NCI-H446 (cell line): ENCODE data around the gene HOXA3.

ENCODE experiments used
- DNase-seq, 2 experiments: peaks; one replicate each; lab custom pipeline; 2025; lab: John Stamatoyannopoulos, UW

HOXA3 gene

DNA sequence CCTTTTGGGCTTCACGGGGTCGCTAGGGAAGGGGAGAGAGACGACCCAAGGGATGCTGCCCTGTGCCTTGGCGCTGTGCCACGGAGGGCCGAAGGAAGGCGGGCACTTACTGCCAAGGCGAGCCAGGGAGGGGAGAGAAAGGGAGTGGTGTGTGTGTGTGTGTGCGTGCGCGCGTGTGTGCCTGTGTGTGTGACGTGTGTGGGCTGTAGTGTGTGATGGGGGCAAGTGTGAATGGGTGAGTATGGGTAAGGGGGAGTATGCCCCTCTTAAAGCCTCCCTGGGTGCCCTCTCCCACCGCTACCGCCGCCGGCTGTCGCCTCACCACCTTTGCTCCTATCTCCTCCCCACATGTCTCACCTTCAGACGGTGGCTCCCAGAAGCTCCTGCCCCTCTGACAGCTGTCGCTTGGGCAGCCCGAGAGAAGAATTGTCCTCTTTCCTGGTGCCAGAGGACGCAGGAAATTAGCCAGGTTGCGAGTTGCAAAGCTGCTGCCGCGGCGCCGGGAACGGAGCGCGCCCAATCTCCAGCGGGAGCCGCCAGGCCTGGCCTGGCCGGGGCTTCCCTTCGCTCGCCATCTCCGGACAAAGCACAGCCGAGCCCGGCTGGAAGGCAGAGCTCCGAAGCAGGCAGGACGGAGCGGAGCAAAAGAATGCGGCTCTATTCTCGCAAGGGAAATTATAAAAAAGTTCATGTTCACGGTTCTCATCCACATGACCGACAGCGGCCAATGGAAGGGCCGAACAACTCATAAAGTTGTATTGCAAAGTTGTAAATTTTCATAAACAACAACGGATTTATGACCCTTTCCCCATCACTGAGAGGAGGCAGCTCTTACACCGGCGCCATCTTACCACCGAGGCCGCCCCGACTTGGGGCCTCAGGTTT, at the start of gene HOXA3:
TSS of gene HOXA3 (minus strand) at position 653 of the 885 bp plus-strand sequence. CDS start 41,943 bp downstream, outside the sequence.
- DNase-seq = no peak

DNA sequence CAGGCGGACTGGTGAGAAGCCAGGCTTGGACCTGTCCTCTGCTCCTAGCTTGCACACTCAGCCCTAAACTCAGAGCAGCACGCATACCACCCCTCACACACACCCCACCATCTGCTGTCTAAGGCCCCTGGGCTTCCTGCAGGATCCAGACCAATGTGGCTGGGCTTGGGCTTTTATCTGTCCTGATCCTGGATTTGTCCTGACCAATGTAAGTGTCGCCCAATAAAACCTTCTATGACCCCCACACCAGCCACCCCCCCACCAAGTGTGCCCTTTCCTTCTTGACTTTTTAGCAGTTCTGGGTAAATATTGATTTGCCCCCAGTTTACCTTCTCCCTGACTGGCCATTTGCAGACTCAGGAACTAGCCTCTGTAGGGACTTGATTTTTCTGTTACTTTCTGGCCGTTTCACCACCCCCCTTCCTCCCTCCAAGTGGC, 49.2 kb upstream of the HOXA3 start:
- DNase-seq = no peak

DNA sequence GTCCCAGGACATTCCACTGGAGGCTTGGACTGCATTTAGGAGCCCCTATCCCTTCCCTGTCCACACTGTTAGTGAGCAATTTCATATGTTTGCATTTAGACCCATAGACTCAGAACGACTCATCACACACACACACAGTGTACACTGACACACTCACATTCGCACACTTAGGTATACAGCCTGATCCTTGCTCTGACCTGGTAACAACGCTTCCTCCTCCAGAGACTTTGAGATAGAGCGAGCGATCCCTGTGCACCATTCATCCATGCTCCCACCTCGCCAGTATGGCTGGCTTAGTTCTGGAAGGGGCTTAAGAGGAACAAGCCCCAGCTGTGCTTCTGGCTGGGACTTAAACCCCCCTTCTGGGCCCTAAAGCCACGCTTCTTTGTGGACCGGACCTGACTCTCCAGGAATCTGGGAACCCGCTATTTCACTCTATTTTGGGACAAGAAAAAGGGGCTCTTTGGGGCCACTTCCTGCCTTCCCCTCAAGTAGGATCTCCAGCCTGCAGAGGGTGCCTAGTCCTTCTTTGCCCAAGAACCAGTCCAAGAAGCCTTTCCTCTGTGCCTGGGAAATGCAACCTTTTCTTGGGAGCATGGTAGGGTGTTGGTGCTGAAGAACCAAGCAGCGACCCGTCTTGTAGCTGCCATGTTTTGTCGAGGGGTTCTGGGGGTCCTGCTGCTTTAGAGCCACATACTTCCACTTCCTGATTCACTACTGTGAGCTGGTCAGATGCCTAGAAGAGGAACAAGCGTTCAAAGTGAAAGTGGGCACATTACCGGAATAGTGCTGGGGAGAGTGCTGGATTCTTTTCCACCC, 48.6 kb upstream of the HOXA3 start:
- no peak for DNase-seq

DNA sequence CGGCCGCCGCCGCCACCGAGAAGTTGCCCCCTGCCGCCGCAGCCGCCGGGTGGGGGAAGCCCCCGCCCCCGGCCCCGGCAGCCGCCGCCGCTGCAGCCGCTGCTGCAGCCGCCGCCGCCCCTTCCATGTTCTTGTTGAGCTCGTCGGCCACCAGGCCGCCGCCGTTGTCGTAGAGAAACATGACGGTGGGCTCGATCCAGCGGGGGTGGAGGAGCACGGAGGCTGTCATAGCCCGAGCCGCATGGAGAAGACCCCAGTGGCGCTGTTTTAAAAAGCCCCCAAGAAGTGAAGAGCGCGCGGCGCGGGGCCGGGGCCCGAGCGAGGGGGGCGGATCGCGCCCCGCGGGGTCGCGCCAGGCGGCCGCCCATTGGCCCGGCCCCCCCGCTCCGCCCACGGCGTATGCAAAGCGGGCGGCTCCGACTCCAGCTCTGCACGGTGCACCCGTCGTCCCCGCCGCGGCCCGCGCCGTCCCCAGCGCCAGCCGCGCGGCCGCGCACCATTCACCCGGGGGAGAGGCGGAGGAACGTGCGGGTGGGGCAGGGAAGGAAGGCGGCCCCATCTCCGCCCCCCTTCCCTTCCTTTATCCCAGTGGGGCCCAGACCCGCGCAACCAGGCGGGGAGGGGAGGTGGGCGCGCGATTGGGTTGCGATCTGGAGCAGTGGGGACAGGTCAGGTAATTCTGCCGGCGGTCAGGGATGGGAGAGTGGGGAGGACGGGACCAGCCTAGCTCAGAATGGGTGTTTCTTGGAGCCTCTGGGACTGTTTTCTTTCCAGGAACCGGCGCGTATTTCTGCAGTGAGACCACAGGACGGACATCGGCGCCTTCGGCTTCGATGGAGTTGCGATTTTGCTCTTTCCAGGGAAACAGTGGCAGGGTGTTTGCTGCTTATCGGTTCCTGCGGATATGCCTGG, 47.7 kb upstream of the HOXA3 start, which contains the start of gene HOXA13:
TSS of gene HOXA13 (minus strand) at position 243 of the 912 bp plus-strand sequence. CDS start at position 229, 14 bp downstream.
- DNase-seq = peak in 1 of 2 experiments; percentile 59

DNA sequence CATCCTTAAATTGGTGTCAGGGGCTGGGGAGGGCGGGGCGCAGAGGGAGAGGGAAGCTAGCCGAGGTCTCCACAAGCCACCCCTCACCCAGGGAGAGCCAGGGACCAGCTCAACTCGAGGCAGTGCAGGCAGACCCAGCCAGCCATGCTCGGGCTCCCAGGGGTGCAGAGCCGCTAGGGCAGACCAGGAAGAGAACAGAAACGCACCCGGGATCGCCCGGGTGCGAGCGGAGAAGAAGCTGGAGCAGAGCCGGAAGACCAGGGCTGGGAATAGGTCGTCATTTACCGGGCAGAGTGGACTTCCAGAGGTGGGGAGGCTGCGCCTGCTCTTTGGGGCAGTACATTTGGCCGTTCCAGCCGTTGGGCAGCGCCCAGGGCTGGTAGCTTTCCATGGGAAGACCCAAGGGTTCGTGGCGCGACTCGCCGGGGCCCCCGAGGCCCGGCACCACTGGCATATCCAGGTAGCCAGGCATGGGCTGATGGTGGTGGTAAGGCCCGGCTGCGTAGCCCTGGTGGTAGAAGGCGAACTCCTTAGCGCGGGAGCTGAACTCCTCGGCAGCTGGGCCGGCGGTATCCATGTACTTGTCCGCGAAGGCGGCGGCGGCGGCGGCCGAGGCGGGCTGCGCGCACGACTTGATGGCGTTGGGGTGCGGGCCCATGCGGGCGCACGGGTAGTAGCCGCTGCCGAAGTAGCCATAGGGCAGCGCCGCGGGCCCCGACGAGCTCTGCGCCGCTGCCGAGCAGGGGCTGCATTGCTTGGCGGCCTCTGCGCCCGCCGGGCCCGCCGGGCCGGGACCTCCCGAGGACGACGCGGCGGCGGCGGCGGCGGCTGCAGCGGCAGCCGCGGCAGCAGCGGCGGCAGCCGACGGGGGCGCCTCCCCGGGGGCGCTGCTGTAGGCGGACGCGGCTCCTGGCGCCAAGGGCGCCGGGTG, 46.8 kb upstream of the HOXA3 start:
- DNase-seq = no peak

DNA sequence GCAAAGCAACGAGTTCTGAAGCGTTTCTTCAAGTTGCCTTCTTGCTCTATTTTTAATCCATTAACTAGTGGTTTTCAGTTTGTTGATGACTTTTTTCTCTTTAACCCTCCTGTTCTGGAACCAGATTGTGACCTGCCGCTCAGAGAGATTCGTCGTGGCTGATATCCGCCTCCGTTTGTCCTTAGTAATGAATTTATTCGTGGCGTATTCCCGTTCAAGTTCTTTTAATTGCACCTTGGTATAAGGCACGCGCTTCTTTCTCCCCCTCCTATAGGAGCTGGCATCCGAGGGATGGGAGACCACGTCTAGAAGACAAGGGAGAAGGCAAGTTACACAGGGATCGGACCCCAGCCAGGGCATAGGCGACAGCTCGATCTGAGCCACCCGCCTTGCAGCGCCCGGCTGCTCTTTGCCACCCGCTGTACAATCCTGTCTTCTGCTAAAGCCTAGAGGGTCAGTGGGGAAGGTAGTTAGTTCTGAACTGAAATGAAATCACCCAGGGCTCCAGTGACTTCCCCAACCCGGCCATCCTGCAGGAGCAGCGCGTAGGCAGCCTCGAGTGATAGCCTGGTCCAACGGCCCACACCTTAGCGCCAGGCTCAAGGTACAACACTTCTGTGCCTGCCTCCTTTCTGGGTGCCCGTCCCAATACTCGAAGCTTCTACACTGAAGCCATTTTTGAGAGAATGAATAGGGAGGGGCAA, 45.9 kb upstream of the HOXA3 start:
- no peak for DNase-seq

DNA sequence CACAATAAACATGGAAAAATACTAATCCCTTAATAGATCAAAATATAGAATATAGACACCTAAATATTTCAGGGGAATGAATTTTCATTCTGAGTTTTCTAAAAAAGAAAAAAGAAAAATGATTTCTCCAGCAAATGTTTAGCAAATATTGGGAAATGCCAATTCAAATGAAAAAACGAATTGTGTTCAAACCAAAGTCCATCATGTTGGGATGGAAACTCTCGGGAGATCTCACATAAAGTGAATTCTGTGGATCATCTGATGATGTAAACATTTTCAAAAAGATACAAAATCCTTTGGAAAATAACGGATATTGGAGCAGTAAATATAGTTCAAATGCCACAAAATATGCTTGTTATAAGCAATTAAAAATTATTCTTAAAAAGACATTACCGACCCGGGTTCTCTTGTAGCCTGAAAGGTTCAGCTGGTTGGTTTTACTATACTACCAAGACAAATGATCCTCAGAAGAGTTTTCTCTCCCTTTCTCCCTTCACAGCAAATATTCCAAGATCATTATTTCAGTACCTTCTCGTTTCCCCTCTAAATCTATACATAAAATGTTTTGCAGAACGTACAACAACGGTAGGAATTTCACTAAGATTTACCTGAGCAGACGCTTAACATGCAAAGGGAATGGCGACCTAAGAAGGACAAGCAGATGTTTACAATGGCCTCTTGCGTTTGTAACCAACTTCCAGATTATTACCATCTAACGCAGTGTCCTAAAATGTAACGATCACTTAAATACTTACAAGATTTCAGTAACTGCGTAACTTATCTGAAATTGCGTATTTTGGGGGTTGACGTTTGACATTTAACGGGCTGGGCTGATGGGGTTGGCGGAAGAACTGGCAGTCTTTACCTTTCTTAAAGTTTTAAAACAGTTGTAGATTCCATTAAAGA, 45.0 kb upstream of the HOXA3 start:
- no peak for DNase-seq

DNA sequence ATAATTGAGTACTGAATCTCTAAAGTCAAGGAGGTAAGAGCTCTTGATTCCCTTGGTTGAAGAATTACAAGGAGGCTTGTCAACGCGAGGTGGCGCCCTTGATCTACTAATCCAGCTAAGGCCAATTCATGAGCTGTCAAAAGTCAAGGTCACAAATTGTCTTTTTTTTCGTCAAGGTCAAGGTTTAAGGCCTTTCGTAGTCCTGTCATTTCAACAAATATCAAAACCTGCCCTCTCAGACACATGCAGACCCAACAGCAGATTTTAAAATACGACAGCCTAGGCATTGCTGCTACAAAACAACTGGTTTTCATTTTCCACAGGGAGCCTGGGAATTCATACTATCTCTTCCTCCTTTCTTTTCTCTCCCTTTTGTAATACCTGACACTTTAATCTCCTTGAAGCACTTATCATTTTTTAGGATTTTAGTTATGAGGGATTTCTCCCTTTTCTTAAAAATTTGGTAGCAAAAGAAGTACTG, 43.9 kb upstream of the HOXA3 start:
- DNase-seq = peak; percentile 44 to 79

DNA sequence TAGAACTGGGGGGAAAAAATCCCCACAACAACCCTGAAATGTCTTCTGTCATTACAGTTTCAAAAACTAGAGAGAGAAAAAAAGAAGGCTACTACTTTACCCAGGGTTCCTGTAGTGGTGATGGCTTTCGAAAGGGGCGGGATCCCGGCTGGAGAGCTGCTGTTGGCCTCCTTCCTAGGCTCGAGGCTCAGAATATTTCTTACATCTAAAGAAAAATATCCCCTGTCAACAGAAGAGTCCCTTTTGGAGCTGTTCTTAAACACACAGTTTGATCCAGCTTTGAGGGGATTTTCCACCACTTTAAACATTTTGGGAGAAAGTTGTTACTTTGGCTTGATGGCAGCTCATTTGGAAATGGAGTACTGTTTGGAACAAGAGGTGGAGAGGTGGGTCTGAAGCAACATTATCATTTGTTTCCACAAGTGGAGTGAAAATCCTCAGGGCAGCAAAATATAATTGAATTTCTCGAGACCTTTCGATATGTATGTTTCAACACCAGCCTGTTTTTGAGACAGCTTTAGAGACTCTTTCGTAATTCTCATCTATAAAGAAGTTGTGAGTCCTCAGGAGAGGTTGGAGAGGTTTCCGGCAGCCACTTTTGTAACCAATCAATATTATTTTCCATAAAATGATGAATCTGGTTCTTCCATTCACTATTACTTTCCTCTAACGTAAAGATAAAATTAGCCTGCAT, 42.5 kb upstream of the HOXA3 start:
- no peak for DNase-seq

DNA sequence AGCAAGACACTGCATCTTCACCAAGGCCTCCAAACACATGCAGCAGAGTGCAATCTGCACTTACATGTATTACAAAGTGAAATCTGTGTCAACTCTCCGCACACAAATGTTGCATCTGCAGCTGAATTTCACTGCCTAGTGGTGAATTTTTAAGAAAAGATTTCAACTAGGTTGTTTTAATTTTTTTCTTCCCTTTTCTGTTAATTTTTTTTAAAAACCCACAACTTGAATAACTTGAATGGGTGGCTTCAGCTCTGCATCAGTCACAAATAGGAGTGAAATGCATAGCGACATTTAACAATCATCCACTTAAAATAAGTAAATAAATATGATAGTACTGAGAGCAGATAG, 41.6 kb upstream of the HOXA3 start:
- no peak for DNase-seq

DNA sequence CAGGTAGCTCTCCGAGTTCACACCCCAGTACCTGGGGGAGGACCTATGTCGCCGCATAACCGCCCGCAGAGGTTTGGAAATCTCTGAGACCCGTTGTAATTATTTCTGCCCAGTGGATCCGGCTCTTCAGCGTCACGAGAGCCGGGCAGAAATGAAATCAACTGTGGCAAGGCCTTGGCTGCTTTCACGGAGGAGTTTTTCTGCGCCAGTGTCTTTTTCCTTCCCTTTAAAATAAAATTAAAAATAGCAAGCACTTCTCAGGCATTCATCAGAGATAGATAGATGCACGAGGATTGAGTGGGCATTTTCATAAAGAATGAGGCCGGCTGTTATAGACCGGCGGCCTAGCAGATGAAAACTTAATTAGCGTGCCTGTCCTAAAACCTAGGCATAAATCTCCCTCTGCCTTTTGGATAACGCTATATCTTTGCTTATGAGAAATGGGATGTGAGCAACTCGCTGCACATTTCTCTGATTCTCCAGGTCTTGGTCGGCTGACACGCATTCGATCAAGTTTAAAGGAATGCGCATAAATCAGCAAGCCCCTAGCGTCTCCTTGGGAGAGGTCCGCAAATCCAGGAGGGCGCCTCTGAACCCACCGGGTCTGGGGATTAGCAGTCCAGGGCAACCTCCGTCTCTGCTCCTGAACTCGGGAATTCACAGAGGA, 41.1 kb upstream of the HOXA3 start:
- no peak for DNase-seq

DNA sequence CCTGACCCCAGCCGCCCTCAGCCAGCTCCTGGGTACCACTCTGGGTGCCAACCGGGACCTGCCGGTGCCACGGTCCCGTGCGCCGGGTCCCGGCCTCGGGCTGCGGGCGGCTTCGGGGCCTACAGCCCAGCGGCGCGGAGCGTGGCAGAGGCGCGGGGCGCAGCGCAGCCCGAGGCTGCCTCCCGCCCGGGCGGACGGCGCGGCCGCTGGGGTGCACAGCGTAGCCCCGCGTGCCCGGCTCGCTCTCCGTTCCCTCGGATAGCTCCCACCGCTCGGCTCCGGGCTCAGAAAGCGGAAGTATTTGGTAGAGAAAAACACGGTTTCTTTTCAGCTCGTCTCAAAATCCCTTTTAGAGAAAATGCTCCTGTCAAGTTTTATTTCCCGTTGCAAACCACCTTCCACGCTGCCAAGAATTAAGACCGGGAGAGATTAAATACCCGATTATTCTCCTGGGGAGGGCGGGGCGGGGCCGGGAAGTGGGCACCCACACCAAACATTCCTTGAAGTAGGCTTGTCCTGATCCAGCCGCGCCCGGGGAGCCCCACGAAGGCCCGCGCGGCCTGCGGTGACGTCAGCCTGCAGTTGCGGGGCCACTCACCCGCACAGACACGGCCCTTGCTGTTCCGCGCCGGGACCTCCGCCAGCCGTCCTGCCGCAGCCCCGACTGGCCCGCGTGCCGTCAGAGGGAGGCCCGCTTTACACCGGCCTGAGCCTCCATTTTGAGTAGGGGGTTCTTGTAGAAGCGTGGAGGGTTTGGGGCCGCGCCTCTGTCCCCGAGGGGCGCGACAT, 40.4 kb upstream of the HOXA3 start:
- no peak for DNase-seq

DNA sequence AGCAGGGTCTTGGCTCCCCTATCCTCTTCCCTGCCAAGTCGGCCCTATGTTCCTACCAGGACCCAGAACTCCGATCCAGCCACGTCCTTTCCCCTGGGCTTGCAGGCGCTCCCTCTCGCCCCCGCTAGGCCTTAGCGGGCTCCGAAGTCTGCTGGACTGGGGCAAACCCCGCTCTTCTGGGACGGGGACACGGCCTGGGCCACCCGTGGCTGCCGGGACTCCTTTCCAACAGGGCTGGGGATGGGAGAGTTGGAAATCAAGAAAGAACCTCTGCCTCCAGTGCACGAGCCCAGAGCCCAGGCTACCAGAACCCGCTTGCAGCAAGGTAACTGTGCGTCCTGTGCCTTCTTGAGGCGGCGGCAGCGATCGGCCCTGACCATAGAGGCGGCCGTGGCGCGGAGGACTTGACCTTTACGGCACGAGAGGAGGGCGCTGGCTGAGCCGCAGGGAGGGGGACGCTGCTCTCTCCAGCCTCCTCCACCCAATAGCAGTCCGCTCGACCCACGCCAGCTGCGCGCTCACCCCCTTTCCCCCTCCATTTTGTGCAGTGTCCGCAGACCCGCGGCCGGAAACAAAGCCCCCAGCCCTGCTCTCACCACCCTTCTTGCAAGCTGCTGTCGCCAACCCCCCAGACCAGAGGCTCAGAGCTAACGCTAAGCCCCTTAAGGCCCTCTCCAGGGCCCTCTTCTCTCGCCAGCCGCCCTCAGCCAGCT, 39.6 kb upstream of the HOXA3 start:
- DNase-seq = no peak

DNA sequence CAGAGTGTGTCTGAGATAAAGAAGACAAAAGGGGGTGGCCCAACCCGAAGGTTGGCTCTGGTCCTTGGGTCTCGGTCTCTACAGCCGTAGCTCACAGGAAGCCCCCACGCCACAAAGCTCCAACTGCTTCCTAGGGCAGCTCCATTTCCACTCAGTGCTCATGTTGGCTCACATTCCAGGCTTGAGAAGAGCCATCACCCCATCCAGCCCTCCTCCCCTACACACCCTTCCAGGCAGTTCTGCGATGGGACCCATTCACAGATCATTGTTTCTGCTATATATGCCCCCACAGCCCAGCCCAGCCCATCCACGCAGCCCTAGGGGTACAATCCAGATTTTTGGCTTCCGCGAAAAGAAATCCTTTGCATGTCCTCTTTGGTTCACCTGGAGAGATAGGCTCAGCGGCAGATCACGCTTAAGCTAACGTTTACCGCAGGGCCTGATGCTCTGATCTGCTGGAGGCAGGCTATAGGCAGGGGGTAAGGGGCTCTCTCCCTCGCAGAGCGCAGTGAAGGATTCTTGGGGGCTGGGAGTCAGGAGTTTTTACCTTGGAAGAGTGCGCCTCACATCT, 38.9 kb upstream of the HOXA3 start:
- no peak for DNase-seq

DNA sequence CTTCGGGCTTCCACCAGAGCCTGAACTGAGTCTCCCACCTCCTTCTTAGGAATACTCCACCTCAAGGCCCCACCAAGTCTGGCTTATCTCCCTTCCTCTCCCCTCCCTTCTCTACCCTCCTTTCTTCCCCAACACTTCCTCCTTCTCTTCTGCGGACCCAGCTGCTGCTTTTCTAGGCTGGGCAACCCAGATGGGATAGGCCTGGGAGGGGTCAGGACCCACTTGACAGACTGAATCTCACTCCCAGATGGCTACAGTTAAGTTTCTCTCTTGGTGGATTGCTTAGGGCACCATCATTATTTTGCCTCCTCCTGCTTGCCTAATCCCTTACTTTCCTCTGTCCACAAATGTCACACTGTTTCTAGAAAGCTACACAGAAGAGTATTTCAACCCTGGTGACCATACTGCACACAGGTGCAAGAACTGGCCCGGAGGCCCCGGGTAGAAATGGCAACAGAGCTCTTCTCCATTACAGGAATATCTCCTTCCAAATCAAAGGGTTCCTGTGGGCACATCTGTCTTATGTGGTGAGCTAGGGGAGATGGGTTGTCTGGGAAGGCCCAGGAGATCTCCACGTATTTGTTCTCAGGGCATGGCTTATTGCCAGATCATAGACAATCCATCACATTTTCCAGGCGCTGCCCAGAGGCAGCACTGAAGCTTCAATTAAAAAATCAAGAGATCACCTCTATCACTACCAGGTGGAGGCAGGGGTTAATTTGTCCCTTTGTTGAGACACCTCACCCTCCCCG, 37.8 kb upstream of the HOXA3 start:
- no peak for DNase-seq
